Esophagus muscularis mucosa (tissue), 4 donors: ENCODE measurements around the gene ZFPM1.

ENCODE experiments used
- CTCF ChIP-seq, 3 experiments: fragments of 200-600 bp in 2 of 3; fragments of 450-650 bp in 1 of 3; sonication (generic) in 2 of 3; IDR thresholded peaks; one replicate each; pipeline ENCODE4 v1.5.1; 2017 to 2019; ENCODE audit warnings: antibody characterized with exemption in 3 of 3, mild to moderate bottlenecking in 2 of 3, moderate library complexity in 1 of 3
- EP300 ChIP-seq: sonication (generic); formaldehyde crosslinking; IDR thresholded peaks from one replicate; pipeline ENCODE4 v1.6.1; 2017; ENCODE audit warnings: antibody characterized with exemption
- POLR2A ChIP-seq: fragments of 450-650 bp; IDR thresholded peaks from one replicate; pipeline ENCODE4 v1.6.1; 2017; ENCODE audit warnings: antibody characterized with exemption, moderate library complexity, mild to moderate bottlenecking, low read depth
- POLR2AphosphoS5 ChIP-seq, 2 donors: sonication (generic); formaldehyde crosslinking; IDR thresholded peaks; one replicate each; pipeline ENCODE4 v1.6.1; 2017; ENCODE audit warnings: antibody characterized with exemption in 2 of 2

DNA sequence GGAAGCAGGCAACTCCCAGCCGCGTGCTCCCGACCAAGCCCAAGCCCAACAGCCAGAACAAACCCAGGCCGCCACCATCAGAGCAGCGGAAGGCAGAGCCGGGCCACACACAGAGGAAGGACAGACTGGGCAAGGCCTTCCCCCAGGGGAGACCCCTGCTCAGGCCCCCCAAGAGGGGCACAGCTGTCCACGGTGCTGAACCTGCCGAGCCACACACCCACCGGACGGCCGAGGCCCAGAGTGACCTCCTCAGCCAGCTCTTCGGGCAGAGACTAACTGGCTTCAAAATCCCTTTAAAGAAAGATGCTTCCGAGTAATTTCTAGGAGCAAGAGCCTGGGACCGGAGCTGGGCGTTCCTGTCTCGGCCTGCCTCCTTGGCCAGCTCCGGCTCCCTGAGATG lies 14.1 kb upstream of the ZFPM1 start:
- TF ChIP-seq CTCF (IDR thresholded peaks at IDR 0.05) (no peak), POLR2AphosphoS5 (IDR thresholded peaks at IDR 0.05) (no peak), POLR2A (no peak), EP300 (no peak)
